AG04450 (cell line): ENCODE data around the gene CDKN2C. TPM values are rescaled to one million over a fixed set of nuclear protein-coding genes. Genes with fewer than 3 reads are reported as not detected.
"Not testable (repeated sequence)": the region's sequence is repeated elsewhere in the genome, so short reads cannot be mapped to it uniquely, and the experiment has no call there.

ENCODE experiments used
- CTCF ChIA-PET: fragments of 300-600, 350-600 bp; formaldehyde crosslinking; extraction: SDS; loops from one replicate; lab custom pipeline; 2022; ENCODE audit warnings: antibody characterized with exemption, inconsistent platforms; lab: Charles Lee
- POLR2A ChIA-PET: fragments of 350-600 bp; formaldehyde crosslinking; extraction: SDS; loops from one replicate; lab custom pipeline; 2021; ENCODE audit warnings: antibody characterized with exemption, inconsistent platforms; lab: Yijun Ruan, JAX
- DNase-seq: peaks from one replicate; pipeline ENCODE4 v3.0.0-alpha.2; 2011; ENCODE audit warnings: low read depth, low spot score
- H3K27ac ChIP-seq: one replicate; pipeline ENCODE4 v1.5.1; 2012; ENCODE audit warnings: low read depth, low read length, control low read depth
- H3K27me3 ChIP-seq: one replicate; pipeline ENCODE4 v1.6.0; 2012; ENCODE audit warnings: low read length; ENCODE audit not compliant: control insufficient read depth, insufficient read depth
- H3K4me3 ChIP-seq: 2 replicates; pipeline ENCODE4 v1.5.1; 2011; ENCODE audit warnings: mild to moderate bottlenecking, low read depth, low read length, control low read depth
- H3K9me3 ChIP-seq: 2 replicates; pipeline ENCODE4 v1.5.1; 2012; ENCODE audit warnings: low read length; ENCODE audit not compliant: control insufficient read depth, insufficient read depth
- polyA plus RNA-seq: library from polyadenylated mRNA; depleted of rRNA; stranded (reverse); fragments of >200 nt; gene quantifications from 2 replicates; pipeline ENCODE4 v1.2.3, GENCODE V29; 2011
- TF ChIP-seq, protein P1 (sequence below): IDR thresholded peaks from 2 replicates; pipeline ENCODE4 v1.5.1; 2011; ENCODE audit warnings: low read depth, low read length, control low read depth, inconsistent platforms

Gene CDKN2C
- polyA plus RNA-seq, 1 experiment, result 12.5 TPM

DNA sequence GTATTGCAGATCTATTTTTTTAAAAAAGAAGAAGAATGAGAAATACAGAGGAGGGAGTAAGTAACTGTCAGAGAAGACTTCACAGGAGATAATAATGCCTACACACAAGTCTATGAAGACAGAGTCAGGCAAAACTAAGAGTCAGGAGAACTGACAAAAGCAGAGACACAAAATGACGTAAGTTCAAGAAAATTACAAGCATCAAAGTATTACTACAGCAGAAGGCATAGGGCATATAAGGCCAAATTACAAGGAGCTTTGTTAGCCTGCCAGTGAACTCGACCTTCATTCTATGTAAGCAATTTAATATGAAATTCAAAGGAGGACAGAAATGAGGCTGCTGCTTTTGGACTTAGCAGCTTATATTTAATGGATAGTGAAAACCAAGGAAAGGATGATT, 33.7 kb upstream of the CDKN2C start:
- no peaks in the 10 kb centered on the region for H3K9me3 ChIP-seq
- H3K4me3 ChIP-seq, result no peak overlapping the region
- CTCF ChIA-PET, result interaction anchor here (0.9 to 2.5 kb wide), 3 partner anchors 10 to 257 kb away, joined by 3 to 8 read pairs (median 4); no protein-coding TSS in a partner anchor
- H3K27me3 ChIP-seq, result no peaks in the 10 kb centered on the region
- no peak overlapping the region for H3K27ac ChIP-seq
- DNase-seq, result no peak
- TF ChIP-seq, protein P1, sequence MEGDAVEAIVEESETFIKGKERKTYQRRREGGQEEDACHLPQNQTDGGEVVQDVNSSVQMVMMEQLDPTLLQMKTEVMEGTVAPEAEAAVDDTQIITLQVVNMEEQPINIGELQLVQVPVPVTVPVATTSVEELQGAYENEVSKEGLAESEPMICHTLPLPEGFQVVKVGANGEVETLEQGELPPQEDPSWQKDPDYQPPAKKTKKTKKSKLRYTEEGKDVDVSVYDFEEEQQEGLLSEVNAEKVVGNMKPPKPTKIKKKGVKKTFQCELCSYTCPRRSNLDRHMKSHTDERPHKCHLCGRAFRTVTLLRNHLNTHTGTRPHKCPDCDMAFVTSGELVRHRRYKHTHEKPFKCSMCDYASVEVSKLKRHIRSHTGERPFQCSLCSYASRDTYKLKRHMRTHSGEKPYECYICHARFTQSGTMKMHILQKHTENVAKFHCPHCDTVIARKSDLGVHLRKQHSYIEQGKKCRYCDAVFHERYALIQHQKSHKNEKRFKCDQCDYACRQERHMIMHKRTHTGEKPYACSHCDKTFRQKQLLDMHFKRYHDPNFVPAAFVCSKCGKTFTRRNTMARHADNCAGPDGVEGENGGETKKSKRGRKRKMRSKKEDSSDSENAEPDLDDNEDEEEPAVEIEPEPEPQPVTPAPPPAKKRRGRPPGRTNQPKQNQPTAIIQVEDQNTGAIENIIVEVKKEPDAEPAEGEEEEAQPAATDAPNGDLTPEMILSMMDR, result no peak
- POLR2A ChIA-PET, result no interaction called here

DNA sequence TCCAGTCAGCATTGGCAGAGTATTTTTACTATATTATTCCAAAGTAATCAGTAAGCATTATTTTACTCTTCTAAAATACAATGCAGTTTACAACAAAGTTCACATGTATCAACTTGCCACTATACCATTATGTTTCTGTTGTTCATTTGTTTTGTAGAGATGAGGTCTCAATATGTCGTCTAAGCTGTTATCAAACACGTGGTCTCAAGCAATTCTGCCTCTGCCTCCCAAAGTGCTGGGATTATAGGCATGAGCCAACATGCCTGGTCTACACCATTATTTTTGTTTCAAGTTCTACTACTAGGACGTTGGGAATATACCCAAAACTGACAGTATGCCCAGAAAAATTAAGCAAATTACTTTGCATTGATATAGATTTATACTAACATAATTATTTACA, 29.8 kb upstream of the CDKN2C start:
- no peak overlapping the region for H3K27ac ChIP-seq
- DNase-seq, result no peak
- CTCF ChIA-PET, result interaction anchor here (0.7 to 9.5 kb wide), 4 partner anchors 10 to 251 kb away, joined by 3 to 59 read pairs (median 4); no protein-coding TSS in a partner anchor

DNA sequence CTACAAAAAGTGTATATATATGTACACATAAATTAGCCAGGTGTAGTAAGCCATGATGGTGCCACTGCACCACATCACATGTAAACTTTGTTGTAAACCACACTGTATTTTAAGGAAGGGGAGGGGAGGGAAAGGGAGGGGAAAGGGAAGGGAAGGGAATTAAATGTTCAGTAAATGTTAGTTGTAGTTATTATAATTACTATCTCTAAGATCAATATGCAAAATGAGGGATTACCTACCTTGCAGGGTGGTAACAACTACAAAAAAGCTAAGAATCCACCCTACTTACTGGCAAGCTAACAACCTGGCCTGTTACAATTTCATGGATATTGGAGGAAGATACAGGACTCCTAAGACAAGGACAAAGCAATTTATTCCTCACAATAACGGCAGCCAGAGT, 27.7 kb upstream of the CDKN2C start:
- TF ChIP-seq, protein P1, result no peak
- no peak for DNase-seq
- CTCF ChIA-PET, result interaction anchor here (9.5 kb wide), 1 partner anchor 13 kb away, joined by 59 read pairs; no protein-coding TSS in a partner anchor
- POLR2A ChIA-PET, result no interaction called here
- Histone ChIP-seq H3K4me3 (no peak overlapping the region), H3K9me3 (no peaks in the 10 kb centered on the region), H3K27me3 (no peaks in the 10 kb centered on the region), H3K27ac (no peak overlapping the region)

More for the DNA sequence above, 29.8 kb upstream of the CDKN2C start:
- Histone ChIP-seq H3K9me3 (no peaks in the 10 kb centered on the region), H3K27me3 (no peaks in the 10 kb centered on the region), H3K4me3 (no peak overlapping the region)
- TF ChIP-seq, protein P1, result no peak
- POLR2A ChIA-PET, result no interaction called here

DNA sequence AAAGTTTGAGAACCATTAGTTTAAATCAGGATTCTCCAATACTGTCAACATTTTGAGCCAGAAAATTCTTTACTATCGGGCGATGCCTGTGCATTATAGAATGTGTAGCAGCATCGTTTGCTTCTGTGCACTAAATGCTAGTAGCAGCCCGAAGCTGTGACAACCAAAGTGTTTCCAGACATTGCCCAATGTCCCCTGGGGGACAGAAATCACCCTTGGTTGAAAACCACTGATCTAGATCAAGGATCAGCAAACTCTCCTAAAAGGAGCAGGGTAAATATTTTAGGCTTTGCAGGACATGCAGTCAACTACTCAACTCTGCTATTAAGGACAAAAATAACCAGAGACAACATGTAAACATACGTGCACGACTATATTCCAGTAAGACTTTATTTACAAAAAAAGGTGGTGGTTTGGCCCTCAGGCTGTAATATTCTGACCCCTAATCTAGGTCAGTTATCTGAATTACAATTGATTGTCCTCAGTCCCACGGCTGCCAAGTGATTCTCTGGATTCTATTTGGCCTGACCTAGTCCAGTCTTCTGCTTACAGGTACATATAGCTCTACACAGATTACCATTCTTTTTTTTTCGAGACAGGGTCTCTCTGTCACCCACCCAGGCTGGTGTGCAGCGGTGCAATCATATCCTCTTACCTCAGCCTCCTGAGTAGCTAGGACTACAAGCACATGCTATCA, 20.6 kb upstream of the CDKN2C start:
- POLR2A ChIA-PET, result no interaction called here
- H3K4me3 ChIP-seq, result no peak overlapping the region
- CTCF ChIA-PET, result interaction anchor here (1.3 to 3.8 kb wide), 2 partner anchors 9 to 20 kb away, joined by 4 to 16 read pairs; no protein-coding TSS in a partner anchor
- H3K27ac ChIP-seq, result no peak overlapping the region
- DNase-seq, result no peak
- H3K9me3 ChIP-seq, result no peaks in the 10 kb centered on the region; the same call in 1 of the 2 replicates
- H3K27me3 ChIP-seq, result no peaks in the 10 kb centered on the region
- TF ChIP-seq, protein P1, result no peak

DNA sequence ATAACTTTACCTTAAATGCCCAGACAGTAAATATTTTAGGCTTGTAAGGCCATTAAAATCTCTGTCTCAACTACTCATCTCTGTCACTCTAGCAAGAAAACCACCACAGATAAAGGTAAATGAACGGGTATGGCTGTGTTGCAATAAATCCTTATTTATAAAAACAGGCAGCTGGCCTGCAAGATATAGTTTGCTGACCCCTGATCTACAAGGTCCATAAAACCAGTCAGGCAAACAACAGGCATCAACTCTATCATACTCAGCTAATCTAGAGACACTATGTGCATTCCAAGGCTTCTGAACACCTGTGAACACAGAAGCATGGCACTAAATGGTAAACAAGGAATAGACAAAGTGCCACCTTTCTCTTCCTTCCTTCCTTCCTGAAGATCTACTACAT, 19.6 kb upstream of the CDKN2C start:
- Histone ChIP-seq H3K27ac (no peak overlapping the region), H3K27me3 (no peaks in the 10 kb centered on the region), H3K4me3 (no peak overlapping the region), H3K9me3 (no peaks in the 10 kb centered on the region; the same call in 1 of the 2 replicates)
- POLR2A ChIA-PET, result no interaction called here
- TF ChIP-seq, protein P1, result no peak
- no peak for DNase-seq
- CTCF ChIA-PET, result interaction anchor here (1.3 to 3.8 kb wide), 2 partner anchors 10 to 21 kb away, joined by 4 to 16 read pairs; no protein-coding TSS in a partner anchor

DNA sequence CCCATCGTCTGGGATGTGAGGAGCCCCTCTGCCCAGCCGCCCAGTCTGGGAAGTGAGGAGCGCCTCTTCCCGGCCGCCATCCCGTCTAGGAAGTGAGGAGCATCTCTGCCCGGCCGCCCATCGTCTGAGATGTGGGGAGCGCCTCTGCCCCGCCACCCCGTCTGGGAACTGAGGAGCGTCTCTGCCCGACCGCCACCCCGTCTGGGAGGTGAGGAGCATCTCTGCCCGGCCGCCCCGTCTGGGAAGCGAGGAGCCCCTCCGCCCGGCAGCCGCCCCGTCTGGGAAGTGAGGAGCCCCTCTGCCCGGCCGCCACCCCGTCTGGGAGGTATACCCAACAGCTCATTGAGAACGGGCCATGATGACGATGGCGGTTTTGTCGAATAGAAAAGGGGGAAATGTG, 17.5 kb upstream of the CDKN2C start:
- H3K9me3 ChIP-seq, H3K27ac ChIP-seq, H3K27me3 ChIP-seq, POLR2A ChIA-PET, H3K4me3 ChIP-seq, DNase-seq: not testable (repeated sequence)
- CTCF ChIA-PET, result interaction anchor here (3.8 kb wide), 1 partner anchor 23 kb away, joined by 16 read pairs; no protein-coding TSS in a partner anchor
